Vagina (tissue), 2 donors: ENCODE results near the gene GRK1. TPM values are rescaled to one million over a fixed set of nuclear protein-coding genes. Genes with fewer than 3 reads are reported as not detected.

Experiments used
- DNase-seq, 2 donors: peaks; one replicate each; pipeline ENCODE4 v3.0.0-alpha.2; 2017; ENCODE audit errors: extremely low spot score in 2 of 2
- H3K27ac ChIP-seq: fragments of 200-600 bp; sonication (generic); one replicate; pipeline ENCODE4 v1.5.1; 2019
- H3K27me3 ChIP-seq: fragments of 200-600 bp; sonication (generic); one replicate; pipeline ENCODE4 v1.5.1; 2019
- H3K36me3 ChIP-seq, 2 donors: fragments of 200-600 bp; sonication (generic); one replicate each; pipeline ENCODE4 v1.5.1; 2017 to 2019
- H3K4me1 ChIP-seq: fragments of 200-600 bp; sonication (generic); one replicate; pipeline ENCODE4 v1.5.1; 2019
- H3K4me3 ChIP-seq, 2 donors: fragments of 200-600 bp; sonication (generic); 1 replicate in 1 of 2; 2 replicates in 1 of 2; pipeline ENCODE4 v1.5.1; 2016 to 2019
- H3K9me3 ChIP-seq: fragments of 200-600 bp; sonication (generic); one replicate; pipeline ENCODE4 v1.5.1; 2019
- CTCF ChIP-seq, 3 experiments: fragments of 450-650 bp in 2 of 3; fragments of 200-600 bp in 1 of 3; sonication (generic) in 1 of 3; IDR thresholded peaks; one replicate each; pipeline ENCODE4 v1.5.1; 2017 to 2019; ENCODE audit warnings: antibody characterized with exemption in 3 of 3, mild to moderate bottlenecking in 2 of 3, moderate library complexity in 2 of 3
- POLR2A ChIP-seq, 2 donors: fragments of 450-650 bp; IDR thresholded peaks; one replicate each; pipeline ENCODE4 v1.6.1; 2017; ENCODE audit warnings: antibody characterized with exemption in 2 of 2, mild to moderate bottlenecking in 2 of 2, moderate library complexity in 2 of 2
- POLR2AphosphoS5 ChIP-seq, 2 donors: sonication (generic); formaldehyde crosslinking; IDR thresholded peaks; one replicate each; pipeline ENCODE4 v1.9.0; 2017; ENCODE audit warnings: antibody characterized with exemption in 2 of 2, mild to moderate bottlenecking in 2 of 2, low read depth in 1 of 2; ENCODE audit not compliant: insufficient read depth in 1 of 2
- intact Hi-C: fragments of 100-400 bp; cut with DNase I; formaldehyde crosslinking; loops from one replicate; pipeline ENCODE4 v1.15.1; 2023
- total RNA-seq: library from RNA; depleted of rRNA; stranded (reverse); fragments of >200 nt; gene quantifications from one replicate; pipeline ENCODE4 v1.2.3, GENCODE V29; 2016

Gene GRK1
- total RNA-seq, 1 donor from 2014 or later = not detected

GRCh38 chr13:113764793-113765563 is 98.0 kb downstream of the GRK1 start:
- intact Hi-C loops = no loop called here
- H3K4me3 ChIP-seq = no peak overlapping the region
- H3K27me3 ChIP-seq = no peaks in the 10 kb centered on the region
- peak overlapping the region; percentile 35 for H3K27ac ChIP-seq
- no peak for DNase-seq
- H3K36me3 ChIP-seq = peaks cover 0 to 7% of the 10 kb centered on the region in 2 donors
- TF ChIP-seq POLR2AphosphoS5 (IDR thresholded peaks at IDR 0.05; ENCODE audit: insufficient read depth in 1 of 2, low read depth in 1 of 2) (no peak), POLR2A (IDR thresholded peaks at IDR 0.05) (no peak), CTCF (IDR thresholded peaks at IDR 0.05) (no peak)
- peaks cover under 1% of the 10 kb centered on the region for H3K4me1 ChIP-seq
- H3K9me3 ChIP-seq = no peaks in the 10 kb centered on the region

- Histone ChIP-seq H3K4me1 (no peaks in the 10 kb centered on the region), H3K36me3 (peaks cover 0 to 7% of the 10 kb centered on the region in 2 donors), H3K9me3 (no peaks in the 10 kb centered on the region), H3K4me3 (no peak overlapping the region), H3K27me3 (no peaks in the 10 kb centered on the region), H3K27ac (peak overlapping the region; percentile 35)
- TF ChIP-seq POLR2AphosphoS5 (IDR thresholded peaks at IDR 0.05; ENCODE audit: insufficient read depth in 1 of 2, low read depth in 1 of 2) (no peak), CTCF (IDR thresholded peaks at IDR 0.05) (no peak), POLR2A (IDR thresholded peaks at IDR 0.05) (no peak)
- intact Hi-C loops = no loop called here
- DNase-seq = no peak
These were observed 98.5 kb downstream of the GRK1 start for GRCh38 chr13:113765564-113765910.

GRCh38 chr13:113766035-113766800 is 99.2 kb downstream of the GRK1 start:
- intact Hi-C loops = no loop called here
- Histone ChIP-seq H3K27me3 (no peaks in the 10 kb centered on the region), H3K4me3 (no peak overlapping the region), H3K36me3 (peaks cover 0 to 7% of the 10 kb centered on the region in 2 donors), H3K4me1 (no peaks in the 10 kb centered on the region), H3K27ac (peak overlapping the region; percentile 35), H3K9me3 (no peaks in the 10 kb centered on the region)
- no peak for DNase-seq
- TF ChIP-seq POLR2AphosphoS5 (IDR thresholded peaks at IDR 0.05; ENCODE audit: insufficient read depth in 1 of 2, low read depth in 1 of 2) = no peak
- no peak for TF ChIP-seq CTCF (IDR thresholded peaks at IDR 0.05)
- TF ChIP-seq POLR2A (IDR thresholded peaks at IDR 0.05) = no peak

GRCh38 chr13:113767366-113767765 is 100.3 kb downstream of the GRK1 start:
- DNase-seq = no peak
- Histone ChIP-seq H3K27me3 (no peaks in the 10 kb centered on the region), H3K4me1 (no peaks in the 10 kb centered on the region), H3K4me3 (no peak overlapping the region), H3K27ac (no peak overlapping the region), H3K36me3 (peaks cover 0 to 7% of the 10 kb centered on the region in 2 donors), H3K9me3 (no peaks in the 10 kb centered on the region)
- no peak for TF ChIP-seq POLR2AphosphoS5 (IDR thresholded peaks at IDR 0.05; ENCODE audit: insufficient read depth in 1 of 2, low read depth in 1 of 2)
- TF ChIP-seq CTCF (IDR thresholded peaks at IDR 0.05) = no peak
- no peak for TF ChIP-seq POLR2A (IDR thresholded peaks at IDR 0.05)
- intact Hi-C loops = no loop called here
